H1 (cell line): Measurements from ENCODE around the gene CES4A. TPM values are rescaled to one million over a fixed set of nuclear protein-coding genes. Genes with fewer than 3 reads are reported as not detected.
A peak's percentile ranks its signal among the peaks of the same experiment; 100 is the strongest.
"Not testable (repeated sequence)": the region's sequence is repeated elsewhere in the genome, so short reads cannot be mapped to it uniquely, and the experiment has no call there.

Source experiments
- CTCF ChIA-PET: fragments of 300-600 bp; sonication (Branson Sonifier 250); formaldehyde crosslinking; loops from one replicate; lab custom pipeline; 2021; ENCODE audit not compliant: partially characterized antibody; lab: Charles Lee
- POLR2A ChIA-PET: fragments of 300-600 bp; sonication (Branson Sonifier 250); formaldehyde crosslinking; loops from one replicate; lab custom pipeline; 2021; ENCODE audit warnings: inconsistent platforms; ENCODE audit not compliant: partially characterized antibody; lab: Charles Lee
- DNase-seq, 2 experiments: peaks; one replicate each; pipeline versions ENCODE4 v3.0.0 to v3.0.0-alpha.2; 2010 to 2022; ENCODE audit warnings: low spot score in 2 of 2, low read depth in 1 of 2, mixed read lengths in 1 of 2
- FAIRE-seq: peaks from 2 replicates; lab custom pipeline; 2011; peaks lifted over from hg19 to GRCh38; lab: Jason Lieb, UNC
- H2AFZ ChIP-seq: 2 replicates; pipeline ENCODE4 v1.8.1; 2012; ENCODE audit warnings: low read length, inconsistent platforms
- H2AK5ac ChIP-seq: 2 replicates; pipeline ENCODE4 v1.6.1; 2013; ENCODE audit warnings: low read depth, low read length
- H2BK120ac ChIP-seq: replicated peaks from 2 replicates; pipeline ENCODE3; 2013; ENCODE audit warnings: low read depth, low read length, inconsistent platforms
- H2BK12ac ChIP-seq: 2 replicates; pipeline ENCODE4 v1.6.1; 2013; ENCODE audit warnings: low read depth, low read length
- H2BK15ac ChIP-seq: 2 replicates; pipeline ENCODE4 v1.6.1; 2013; ENCODE audit warnings: low read length
- H2BK20ac ChIP-seq: 2 replicates; pipeline ENCODE4 v1.6.1; 2013; ENCODE audit warnings: low read length
- H2BK5ac ChIP-seq: 2 replicates; pipeline ENCODE4 v1.6.1; 2013; ENCODE audit warnings: low read depth, low read length
- H3K14ac ChIP-seq: 2 replicates; pipeline ENCODE4 v1.6.1; 2013; ENCODE audit warnings: inconsistent platforms; ENCODE audit not compliant: insufficient read length
- H3K18ac ChIP-seq: 2 replicates; pipeline ENCODE4 v1.6.1; 2013; ENCODE audit warnings: low read length; ENCODE audit errors: extremely low read depth
- H3K23ac ChIP-seq: 2 replicates; pipeline ENCODE4 v1.6.1; 2013; ENCODE audit warnings: inconsistent platforms; ENCODE audit not compliant: insufficient read length
- H3K23me2 ChIP-seq: 2 replicates; pipeline ENCODE4 v1.6.1; 2013; ENCODE audit warnings: low read depth, low read length
- H3K27ac ChIP-seq: 2 replicates; pipeline ENCODE4 v1.6.1; 2011; ENCODE audit warnings: low read depth, low read length, inconsistent platforms
- H3K27me3 ChIP-seq, 4 experiments: replicated peaks in 1 of 4; 1 replicate in 1 of 4; 2 replicates in 3 of 4; pipeline versions ENCODE4 v1.6.1 to v1.8.1; 2011 to 2013; ENCODE audit warnings: low read length in 3 of 4, mild to moderate bottlenecking in 3 of 4, inconsistent platforms in 2 of 4, mixed read lengths in 2 of 4, moderate library complexity in 1 of 4; ENCODE audit not compliant: control insufficient read depth in 3 of 4, insufficient read depth in 3 of 4; ENCODE audit errors: extremely low read depth in 1 of 4
- H3K36me3 ChIP-seq, 4 experiments: 2 replicates each; pipeline versions ENCODE4 v1.6.1 to v1.8.1; 2011 to 2013; ENCODE audit warnings: mild to moderate bottlenecking in 4 of 4, low read length in 3 of 4, moderate library complexity in 2 of 4, control low read depth in 1 of 4, inconsistent platforms in 1 of 4; ENCODE audit not compliant: insufficient read depth in 4 of 4, control insufficient read depth in 2 of 4
- H3K4ac ChIP-seq: replicated peaks from 2 replicates; pipeline ENCODE3; 2013; ENCODE audit warnings: low read length, low read depth, mixed read lengths, inconsistent platforms; ENCODE audit not compliant: insufficient read length
- H3K4me1 ChIP-seq, 4 experiments: replicated peaks in 1 of 4; 1 replicate in 1 of 4; 2 replicates in 3 of 4; pipeline versions ENCODE4 v1.6.1 to v1.8.1; 2011 to 2013; ENCODE audit warnings: low read length in 3 of 4, inconsistent platforms in 2 of 4, mixed read lengths in 1 of 4; ENCODE audit not compliant: insufficient read depth in 4 of 4, control insufficient read depth in 3 of 4
- H3K4me2 ChIP-seq, 2 experiments: 2 replicates each; pipeline versions ENCODE4 v1.6.1 to v1.8.1; 2011 to 2013; ENCODE audit warnings: low read depth in 2 of 2, low read length in 2 of 2, control low read depth in 1 of 2, inconsistent platforms in 1 of 2, mild to moderate bottlenecking in 1 of 2; ENCODE audit not compliant: insufficient read depth in 1 of 2
- H3K4me3 ChIP-seq, 4 experiments: fragments of 200-600, 300-600 bp in 1 of 4; sonication (generic), shearing (Covaris generic), sonication (Bioruptor Twin) in 1 of 4; 2 replicates each; pipeline versions ENCODE4 v1.5.1 to v1.8.1; 2011 to 2016; ENCODE audit warnings: low read length in 4 of 4, low read depth in 3 of 4, control low read depth in 2 of 4, inconsistent platforms in 2 of 4, mild to moderate bottlenecking in 2 of 4, mixed read lengths in 1 of 4, moderate library complexity in 1 of 4; ENCODE audit not compliant: insufficient read depth in 2 of 4; ENCODE audit errors: extremely low read depth in 1 of 4
- H3K56ac ChIP-seq: replicated peaks from 2 replicates; pipeline ENCODE3; 2013; ENCODE audit warnings: low read depth, mild to moderate bottlenecking, mixed read lengths, low read length, inconsistent platforms; ENCODE audit not compliant: insufficient read length
- H3K79me1 ChIP-seq: 2 replicates; pipeline ENCODE4 v1.6.1; 2013; ENCODE audit warnings: low read depth, low read length, control low read depth
- H3K79me2 ChIP-seq, 2 experiments: 2 replicates each; pipeline versions ENCODE4 v1.6.1 to v1.8.1; 2012 to 2013; ENCODE audit warnings: low read length in 2 of 2, mild to moderate bottlenecking in 2 of 2, inconsistent platforms in 1 of 2; ENCODE audit not compliant: insufficient read depth in 2 of 2, control insufficient read depth in 1 of 2
- H3K9ac ChIP-seq, 4 experiments: replicated peaks in 1 of 4; 1 replicate in 1 of 4; 2 replicates in 3 of 4; pipeline versions ENCODE4 v1.6.1 to v1.8.1; 2011 to 2013; ENCODE audit warnings: low read depth in 3 of 4, low read length in 3 of 4, control low read depth in 2 of 4, mild to moderate bottlenecking in 2 of 4, moderate library complexity in 2 of 4, inconsistent platforms in 1 of 4; ENCODE audit errors: extremely low read depth in 1 of 4
- H3K9me3 ChIP-seq, 2 experiments: 2 replicates each; pipeline versions ENCODE4 v1.6.1 to v1.8.1; 2012 to 2013; ENCODE audit warnings: mild to moderate bottlenecking in 2 of 2, moderate library complexity in 2 of 2, control low read depth in 1 of 2, inconsistent platforms in 1 of 2, low read depth in 1 of 2, low read length in 1 of 2, mixed read lengths in 1 of 2; ENCODE audit not compliant: insufficient read depth in 2 of 2
- H4K20me1 ChIP-seq, 2 experiments: replicated peaks in 1 of 2; 2 replicates each; pipeline versions ENCODE3 to v1.8.1; 2011 to 2013; ENCODE audit warnings: inconsistent platforms in 2 of 2, low read length in 2 of 2, mild to moderate bottlenecking in 1 of 2; ENCODE audit not compliant: insufficient read depth in 2 of 2, control insufficient read depth in 1 of 2
- H4K5ac ChIP-seq: 2 replicates; pipeline ENCODE4 v1.6.1; 2013; ENCODE audit warnings: low read length, low read depth, mixed read lengths, inconsistent platforms; ENCODE audit not compliant: insufficient read length
- H4K8ac ChIP-seq: 2 replicates; pipeline ENCODE4 v1.8.0; 2013; ENCODE audit warnings: mild to moderate bottlenecking, moderate library complexity, low read length, inconsistent platforms; ENCODE audit not compliant: insufficient read depth; ENCODE audit errors: extremely low read depth
- H4K91ac ChIP-seq: replicated peaks from 2 replicates; pipeline ENCODE3; 2013; ENCODE audit warnings: low read length, mixed read lengths, inconsistent platforms; ENCODE audit not compliant: insufficient read length
- CTCF ChIP-seq, 3 experiments: IDR thresholded peaks; 1 replicate in 2 of 3; 2 replicates in 1 of 3; pipeline versions ENCODE4 v1.5.1 to v1.6.1; 2011; ENCODE audit warnings: low read length in 3 of 3, mild to moderate bottlenecking in 3 of 3, inconsistent platforms in 2 of 3, low read depth in 1 of 3, moderate library complexity in 1 of 3; ENCODE audit not compliant: insufficient read depth in 1 of 3; ENCODE audit errors: control extremely low read depth in 1 of 3
- WGBS, 2 experiments: shearing (Covaris generic) in 1 of 2; methylation state at CpG; one replicate each; pipeline versions ENCODE4 v1.1.6 to v1.1.7; 2013 to 2015; ENCODE audit warnings: low lambda C conversion rate in 2 of 2, mixed read lengths in 2 of 2, inconsistent platforms in 1 of 2, low coverage in 1 of 2, missing lambda C conversion rate in 1 of 2; ENCODE audit not compliant: insufficient replicate concordance in 2 of 2, insufficient coverage in 1 of 2, insufficient read length in 1 of 2; ENCODE audit errors: extremely low coverage in 1 of 2, missing lambda C conversion rate in 1 of 2; 5-methylcytosine and 5-hydroxymethylcytosine counted together
- polyA plus RNA-seq, 7 experiments: library from polyadenylated mRNA; depleted of rRNA in 3 of 7; stranded (reverse) in 5 of 7; unstranded in 2 of 7; fragments of >200 nt in 5 of 7; fragments of 200-250 nt in 2 of 7; gene quantifications; 1 replicate in 5 of 7; 2 replicates in 1 of 7; 4 replicates in 1 of 7; pipeline versions ENCODE4 v1.2.1 to v1.2.3, GENCODE V29; 2011 to 2013; ENCODE audit warnings: missing spikeins in 2 of 7, mixed read lengths in 2 of 7
- total RNA-seq: library from RNA; stranded (reverse); fragmentation: NEBNext Ultra II Directional; extraction: Animal tissue kit (Norgen Biotek cat#: 25700); gene quantifications from 2 replicates; pipeline ENCODE4 v1.2.1, GENCODE V29; 2021

The CES4A gene
- total and polyA plus RNA-seq, 2 of the 8 experiments (the other 6 are each of a cell fraction or from before 2014, with no cell fraction given): 0.93 to 1.5 TPM

GRCh38 chr16:67041520-67041919 lies 53.1 kb downstream of the CES4A start:
- not testable (repeated sequence) for H3K9ac ChIP-seq, H3K18ac ChIP-seq, H3K36me3 ChIP-seq, FAIRE-seq, H2BK20ac ChIP-seq, DNase-seq, H2AK5ac ChIP-seq, H3K79me2 ChIP-seq, H4K5ac ChIP-seq, H2AFZ ChIP-seq, H3K27me3 ChIP-seq, H4K20me1 ChIP-seq, H3K4me2 ChIP-seq, H3K14ac ChIP-seq, H3K23me2 ChIP-seq, H3K4me1 ChIP-seq, H3K56ac ChIP-seq, H2BK12ac ChIP-seq, H3K79me1 ChIP-seq, H4K91ac ChIP-seq, H3K4ac ChIP-seq, H3K23ac ChIP-seq, H3K4me3 ChIP-seq, H2BK120ac ChIP-seq, H4K8ac ChIP-seq, H2BK15ac ChIP-seq, H3K9me3 ChIP-seq, H3K27ac ChIP-seq, H2BK5ac ChIP-seq
- peak in 1 of 3 experiments; percentile 7; a peak in 1 of 4 replicates for TF ChIP-seq CTCF (IDR thresholded peaks at IDR 0.05; ENCODE audit: control extremely low read depth in 1 of 3, insufficient read depth in 1 of 3, low read depth in 1 of 3, low read length in 3 of 3)
- CTCF ChIA-PET: interaction anchor here (0.6 to 2.4 kb wide), 14 partner anchors 8 to 924 kb away, joined by 3 to 13 read pairs (median 3); no protein-coding TSS in a partner anchor
- POLR2A ChIA-PET: interaction anchor here (0.7 to 2.2 kb wide), 3 partner anchors 9 to 11 kb away, joined by 3 to 4 read pairs (median 3); no protein-coding TSS in a partner anchor
- WGBS, 2 experiments: 90% methylated on average over 4 of the region's 4 CpGs; no CpG with 5 or more reads in 1 of the 2 experiments
